NCI-H82 treated with DMSO at 0.1 percent for 48 hours (cell line): ENCODE measurements around the gene HLTF.

ENCODE experiments used
- DNase-seq: peaks from one replicate; lab custom pipeline; 2025; ENCODE audit not compliant: unreplicated experiment; lab: John Stamatoyannopoulos, UW

HLTF gene

DNA sequence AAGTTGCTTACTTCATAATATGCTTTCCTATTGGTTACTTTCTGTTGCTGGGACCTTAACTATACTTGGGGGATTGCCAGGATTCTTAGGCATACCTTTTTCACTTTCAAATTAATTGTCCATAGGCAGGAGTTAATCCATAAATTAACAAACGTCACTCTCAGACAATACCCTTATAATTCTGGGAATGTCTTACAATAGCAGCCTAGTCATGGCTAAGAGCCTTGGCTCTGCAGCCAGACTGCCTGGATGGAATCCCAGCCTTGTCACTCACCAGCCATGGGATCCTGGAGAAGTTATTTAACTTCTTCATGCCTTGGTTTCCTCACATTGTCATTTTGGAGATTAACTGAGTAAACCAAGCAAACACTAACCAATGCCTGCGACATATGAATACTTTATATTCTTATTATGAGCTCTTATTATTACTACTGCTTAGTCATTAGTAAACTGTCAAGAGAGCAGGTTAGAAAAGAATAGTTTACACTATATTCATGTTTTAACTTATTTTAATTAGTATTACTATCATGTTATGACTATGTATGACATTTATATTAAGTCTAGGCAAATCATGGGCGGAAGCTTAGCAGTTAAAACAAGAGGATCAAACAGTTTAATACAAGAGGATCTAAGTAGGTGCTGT is 66.0 kb downstream of the HLTF start:
- DNase-seq: no peak

- no peak for DNase-seq
Observed at GRCh38 chr3:149019580-149019979, 66.8 kb downstream of the HLTF start.

GRCh38 chr3:149018247-149018646 is 68.1 kb downstream of the HLTF start:
- DNase-seq: no peak

GRCh38 chr3:149016669-149017541 is 69.4 kb downstream of the HLTF start:
- no peak for DNase-seq

- no peak for DNase-seq
Observed at GRCh38 chr3:149016242-149016641, 70.1 kb downstream of the HLTF start.

GRCh38 chr3:149015393-149015792 is 70.9 kb downstream of the HLTF start:
- DNase-seq: no peak

DNA sequence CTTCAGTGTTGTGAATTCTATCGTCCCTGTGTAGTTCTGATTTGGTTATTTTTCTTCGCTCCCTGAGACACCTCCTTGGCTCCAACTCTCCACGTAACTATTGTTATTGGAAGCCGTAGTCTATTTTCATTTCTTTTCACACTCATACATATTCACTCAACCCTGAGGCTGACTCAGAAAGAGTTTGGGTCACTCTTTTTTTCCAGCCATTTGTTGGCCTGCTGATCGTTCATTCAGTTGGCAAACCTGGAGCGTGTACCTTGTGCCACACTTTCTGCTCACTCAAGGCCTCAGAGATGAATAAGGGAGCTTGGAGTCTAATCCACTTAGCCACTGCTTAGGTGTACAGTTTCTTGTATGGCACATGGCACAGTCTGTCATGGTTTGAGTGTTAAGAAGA is 72.6 kb downstream of the HLTF start:
- peak; percentile 79 for DNase-seq

DNA sequence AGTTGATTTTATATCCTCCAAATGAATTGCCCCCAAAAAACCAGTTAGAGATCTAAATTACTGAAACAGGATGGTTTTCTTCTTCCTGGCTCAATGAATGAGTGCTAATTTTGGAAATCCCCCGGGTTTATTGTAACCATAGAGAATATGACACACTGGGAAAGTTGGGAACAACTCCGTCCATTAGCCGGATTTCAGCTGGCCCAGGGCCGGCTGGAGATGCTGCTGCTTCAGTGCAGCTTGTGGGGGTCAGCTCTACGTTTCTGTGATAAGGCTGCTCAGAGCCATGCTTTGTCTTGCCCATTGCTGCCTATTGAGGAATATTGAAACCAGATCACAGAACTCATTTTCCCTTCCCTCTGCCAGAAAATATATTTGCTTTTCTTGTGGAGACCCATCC is 74.7 kb downstream of the HLTF start:
- no peak for DNase-seq

- DNase-seq: peak; percentile 11
Observed at GRCh38 chr3:149010966-149011365, 75.4 kb downstream of the HLTF start.

GRCh38 chr3:149010504-149010951 is 75.8 kb downstream of the HLTF start:
- DNase-seq: no peak

DNA sequence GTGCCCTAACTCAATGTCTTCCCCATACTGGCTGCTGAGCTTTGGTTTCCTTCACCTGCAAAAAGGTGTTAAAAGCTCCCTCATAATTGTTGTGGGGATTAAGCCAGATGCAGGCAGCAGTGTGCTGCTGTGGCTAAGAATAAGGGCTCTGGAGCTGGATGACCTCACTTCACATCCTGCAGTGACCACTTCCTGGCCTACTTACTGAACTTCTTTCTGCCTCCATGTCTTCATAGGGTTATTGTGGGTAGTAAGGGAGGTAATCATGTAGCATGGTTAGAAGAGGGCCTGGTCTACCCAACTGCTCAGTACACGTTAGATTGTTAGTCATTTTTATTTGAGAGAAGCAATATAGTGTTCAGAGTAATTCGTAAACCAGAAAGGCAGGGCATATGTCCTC is 76.6 kb downstream of the HLTF start:
- no peak for DNase-seq

GRCh38 chr3:149007567-149008257 is 78.6 kb downstream of the HLTF start:
- no peak for DNase-seq

DNA sequence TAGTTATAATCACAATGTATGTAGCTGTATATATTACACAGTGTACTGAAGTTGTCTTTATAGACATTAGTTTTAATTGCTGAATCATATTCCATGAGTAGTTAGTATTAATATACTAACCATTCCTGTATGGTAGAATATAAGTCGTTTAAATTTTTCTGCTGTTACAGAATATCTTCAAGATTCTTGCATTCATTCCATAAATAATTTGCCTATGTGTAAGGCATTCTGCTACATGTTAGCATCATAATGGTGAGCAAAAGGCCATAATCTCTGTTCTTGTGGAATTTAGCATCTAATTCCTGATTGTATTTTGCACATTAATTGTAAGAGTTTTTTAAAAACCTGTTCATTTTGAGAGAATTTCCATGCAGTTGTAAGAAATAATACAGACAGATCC is 80.9 kb downstream of the HLTF start:
- DNase-seq: no peak

DNA sequence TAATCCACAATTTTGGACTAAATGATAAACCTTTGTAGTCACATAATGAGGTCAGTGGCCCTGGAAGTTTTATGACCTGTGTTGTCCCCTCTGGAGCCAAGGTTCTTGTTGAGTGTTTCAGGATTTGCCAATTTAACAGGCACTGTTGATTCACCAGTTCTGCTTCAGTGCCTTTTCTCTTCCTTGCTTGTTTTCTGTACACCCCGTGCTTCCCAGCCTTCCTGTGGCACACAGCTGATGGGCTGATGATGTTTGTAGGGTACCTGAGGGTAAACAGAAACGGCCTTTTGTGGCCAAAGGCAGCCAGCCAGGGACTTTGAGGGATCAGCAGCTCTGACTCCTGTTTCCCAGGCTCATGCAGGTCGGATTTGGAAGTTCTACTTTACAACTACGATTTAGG is 81.7 kb downstream of the HLTF start:
- DNase-seq: no peak

DNA sequence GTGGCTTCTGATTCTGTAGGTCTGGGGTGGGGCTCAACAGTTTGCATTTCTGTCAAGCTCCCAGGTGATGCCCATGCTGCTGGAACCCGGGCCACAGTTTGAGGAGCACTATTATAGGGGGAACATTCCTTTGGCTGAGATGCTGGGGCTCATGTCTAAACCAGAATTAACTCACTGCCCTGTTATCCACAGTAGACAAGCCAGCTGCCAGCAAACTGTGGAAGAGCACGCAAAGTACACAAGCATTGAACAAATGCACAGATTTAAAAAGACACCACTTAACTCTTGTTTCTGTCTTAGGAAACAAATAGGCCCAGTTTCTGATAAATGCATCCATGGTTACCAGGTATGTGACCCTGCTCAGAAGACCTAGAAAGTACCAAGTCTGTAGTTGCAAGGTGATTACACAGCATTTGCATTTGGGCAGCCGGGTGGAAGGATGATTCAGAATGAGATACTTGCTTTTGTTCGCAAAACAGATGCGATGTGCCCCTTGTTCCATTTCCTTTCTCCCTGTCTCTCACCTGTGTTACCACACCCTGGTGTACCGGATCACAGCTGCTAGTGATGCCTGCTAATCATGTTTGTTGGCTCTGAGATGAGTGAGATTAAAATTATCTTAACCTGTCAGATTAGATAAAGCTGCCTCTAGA is 82.6 kb downstream of the HLTF start:
- no peak for DNase-seq

DNA sequence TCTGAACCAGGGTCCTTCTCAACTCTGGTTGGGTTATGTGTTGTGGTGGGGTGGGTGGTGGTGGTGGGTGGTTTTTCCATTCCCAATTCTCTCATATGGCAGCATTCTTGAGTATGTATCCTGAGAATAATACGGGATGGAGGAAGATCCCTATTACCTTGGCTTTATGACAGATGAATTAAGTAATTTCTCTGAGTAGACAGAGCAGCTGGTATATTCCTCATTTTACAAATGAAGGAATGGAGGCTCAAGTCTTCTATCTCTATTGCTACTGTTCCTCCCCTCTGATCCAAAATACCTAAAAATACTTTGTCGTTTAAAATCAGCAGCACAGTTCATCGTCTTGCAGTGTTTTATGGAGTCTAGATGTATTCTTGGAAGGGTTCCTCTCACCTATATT is 84.6 kb downstream of the HLTF start:
- no peak for DNase-seq

DNA sequence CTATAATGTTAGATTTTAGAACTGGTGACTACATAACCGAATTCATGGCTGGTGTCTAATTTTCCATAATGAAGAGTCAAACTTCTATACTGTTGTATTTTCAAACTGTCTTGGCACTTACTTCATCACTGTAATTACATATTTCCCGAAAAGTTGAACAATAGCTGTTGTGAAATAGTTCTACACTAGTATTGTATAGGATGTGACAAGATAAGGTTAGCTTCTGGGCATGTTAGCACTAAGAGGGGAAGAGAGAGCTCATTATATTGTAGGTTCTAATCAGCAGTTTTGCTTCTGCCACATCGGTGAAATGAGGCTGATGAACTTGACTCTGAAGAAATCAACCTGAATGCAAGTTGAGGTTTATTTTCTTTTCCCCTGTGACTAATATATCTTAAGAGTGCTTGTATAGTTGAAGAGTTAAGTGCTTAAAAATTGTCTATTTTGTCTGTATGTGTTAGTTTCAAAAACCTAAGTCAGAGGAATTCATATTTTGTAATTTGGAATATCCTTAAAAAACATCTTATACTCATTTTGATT is 86.1 kb downstream of the HLTF start:
- DNase-seq: no peak

DNA sequence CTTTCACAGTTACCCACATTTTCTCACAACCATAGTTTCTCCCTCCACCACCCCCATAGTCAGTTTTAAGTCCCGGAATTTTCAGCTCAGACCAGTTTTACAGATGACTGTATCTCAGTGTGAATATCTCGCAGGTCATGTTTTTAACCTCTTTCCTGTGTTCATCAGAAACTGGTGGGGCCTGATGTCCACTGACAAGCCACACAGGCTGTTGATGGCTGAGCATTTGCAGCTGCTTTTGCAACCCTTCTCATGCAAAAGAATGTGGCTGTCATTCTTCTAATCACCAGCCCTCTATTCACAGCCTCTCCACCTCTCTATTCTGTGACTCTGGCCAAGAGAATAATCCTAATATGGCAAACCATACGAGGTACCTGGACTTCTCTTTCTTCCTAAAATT is 86.5 kb downstream of the HLTF start:
- no peak for DNase-seq

- DNase-seq: no peak
Observed at GRCh38 chr3:148998715-148999423, 87.5 kb downstream of the HLTF start.

DNA sequence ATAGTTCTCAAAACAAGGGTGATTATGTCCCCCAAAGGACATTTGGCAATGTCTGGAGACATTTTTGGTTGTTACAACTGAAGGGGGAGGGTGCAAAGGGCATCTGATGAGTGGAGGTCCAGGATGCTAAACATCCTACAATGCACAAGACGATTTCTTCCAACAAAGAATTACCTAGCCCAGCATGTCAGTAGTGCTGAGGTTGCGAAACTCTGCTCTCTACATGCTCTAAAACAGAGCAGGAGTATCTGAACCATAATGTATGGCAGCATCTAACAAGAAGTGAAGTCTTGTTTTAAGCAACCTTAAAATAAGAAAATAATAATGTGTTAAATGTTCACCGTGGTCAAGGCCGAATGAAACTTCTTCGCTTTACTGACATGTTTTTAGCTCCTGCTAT is 88.0 kb downstream of the HLTF start:
- no peak for DNase-seq

- DNase-seq: no peak
Observed at GRCh38 chr3:148997623-148998022, 88.7 kb downstream of the HLTF start.
